PC-3 (cell line): ENCODE results near the gene STARD10. TPM values are rescaled to one million over a fixed set of nuclear protein-coding genes. Genes with fewer than 3 reads are reported as not detected.

ENCODE experiments used
- ATAC-seq: fragments of 200-7000 bp; cut with Tn5 transposase; 2 replicates; pipeline ENCODE4 v1.9.1; 2020; ENCODE audit warnings: mild to moderate bottlenecking, moderate library complexity
- BruUV-seq: library from RNA; stranded (reverse); fragments of 400-500 nt; replicated peaks from 2 replicates; lab custom pipeline; 2021; lab: Mats Ljungman, UMichigan
- CTCF ChIA-PET: fragments of 300-600 bp; sonication (Branson Sonifier 250); formaldehyde crosslinking; loops from one replicate; lab custom pipeline; 2022; ENCODE audit warnings: antibody characterized with exemption; lab: Charles Lee
- POLR2A ChIA-PET: fragments of 300-600 bp; sonication (Branson Sonifier 250); formaldehyde crosslinking; loops from one replicate; lab custom pipeline; 2022; ENCODE audit warnings: antibody characterized with exemption; ENCODE audit not compliant: unreplicated experiment; lab: Charles Lee
- DNase-seq: peaks from one replicate; pipeline ENCODE4 v3.0.0-alpha.2; 2015
- H2AFZ ChIP-seq: fragments of 300-600 bp; sonication (generic); 2 replicates; pipeline ENCODE4 v1.6.0; 2016; ENCODE audit warnings: antibody characterized with exemption, low read length
- H3F3A ChIP-seq: fragments of 300-600 bp; sonication (generic); one replicate; pipeline ENCODE4 v1.6.0; 2017; ENCODE audit warnings: antibody characterized with exemption, low read length, control low read depth, mild to moderate bottlenecking; ENCODE audit not compliant: unreplicated experiment
- H3K27ac ChIP-seq: fragments of 300-600 bp; sonication (generic); 2 replicates; pipeline ENCODE4 v1.5.1; 2016; ENCODE audit warnings: mild to moderate bottlenecking, low read length
- H3K27me3 ChIP-seq: fragments of 300-600 bp; sonication (generic); 2 replicates; pipeline ENCODE4 v1.6.1; 2016; ENCODE audit warnings: low read length, mixed read lengths
- H3K36me3 ChIP-seq: fragments of 300-600 bp; sonication (generic); 2 replicates; pipeline ENCODE4 v1.6.1; 2016; ENCODE audit warnings: low read depth, mixed run types, low read length, mixed read lengths
- H3K4me1 ChIP-seq: fragments of 300-600 bp; sonication (generic); 2 replicates; pipeline ENCODE4 v1.5.1; 2016; ENCODE audit warnings: low read length; ENCODE audit not compliant: insufficient read depth
- H3K4me2 ChIP-seq: fragments of 300-600 bp; sonication (generic); 2 replicates; pipeline ENCODE4 v1.6.0; 2016; ENCODE audit warnings: low read length
- H3K4me3 ChIP-seq: fragments of 300-600 bp; sonication (generic); 2 replicates; pipeline ENCODE4 v1.5.1; 2016; ENCODE audit warnings: mild to moderate bottlenecking, low read length, mixed read lengths
- H3K79me2 ChIP-seq: fragments of 300-600 bp; sonication (generic); 2 replicates; pipeline ENCODE4 v1.6.1; 2017; ENCODE audit warnings: low read length, mixed read lengths
- H3K9ac ChIP-seq: fragments of 300-600 bp; sonication (generic); 2 replicates; pipeline ENCODE4 v1.6.0; 2016; ENCODE audit warnings: mild to moderate bottlenecking, low read length
- H3K9me2 ChIP-seq: fragments of 300-600 bp; sonication (generic); replicated peaks from 2 replicates; pipeline ENCODE4 v1.6.1; 2016; ENCODE audit warnings: mixed run types, low read length, mixed read lengths
- H3K9me3 ChIP-seq: fragments of 300-600 bp; sonication (generic); 2 replicates; pipeline ENCODE4 v1.6.1; 2016; ENCODE audit warnings: low read length, mixed read lengths
- H4K20me1 ChIP-seq: fragments of 300-600 bp; sonication (generic); 2 replicates; pipeline ENCODE4 v1.6.1; 2016; ENCODE audit warnings: low read length, mixed read lengths
- CTCF ChIP-seq: fragments of 300-600 bp; sonication (generic); conservative IDR thresholded peaks from 2 replicates; pipeline ENCODE4 v1.5.1; 2017; ENCODE audit warnings: antibody characterized with exemption, low read depth, mild to moderate bottlenecking, low read length
- EZH2 ChIP-seq: fragments of 300-600 bp; sonication (generic); IDR thresholded peaks from one replicate; pipeline ENCODE4 v1.6.1; 2017; ENCODE audit warnings: antibody characterized with exemption, mild to moderate bottlenecking, low read length; ENCODE audit not compliant: unreplicated experiment
- EZH2phosphoT487 ChIP-seq: fragments of 300-600 bp; sonication (generic); IDR thresholded peaks from 2 replicates; pipeline ENCODE4 v1.6.1; 2018; ENCODE audit warnings: mild to moderate bottlenecking, antibody characterized with exemption, low read length, borderline replicate concordance
- intact Hi-C: fragments of 100-400 bp; cut with micrococcal nuclease; formaldehyde crosslinking; loops from 2 replicates; pipeline ENCODE4 v1.9.0; 2023
- total RNA-seq: library from RNA; depleted of rRNA; stranded (reverse); fragments of >200 nt; gene quantifications from 2 replicates; pipeline ENCODE4 v1.2.3, GENCODE V29; 2014

STARD10 gene
- total RNA-seq, 1 experiment from 2014 or later = 284 TPM

DNA sequence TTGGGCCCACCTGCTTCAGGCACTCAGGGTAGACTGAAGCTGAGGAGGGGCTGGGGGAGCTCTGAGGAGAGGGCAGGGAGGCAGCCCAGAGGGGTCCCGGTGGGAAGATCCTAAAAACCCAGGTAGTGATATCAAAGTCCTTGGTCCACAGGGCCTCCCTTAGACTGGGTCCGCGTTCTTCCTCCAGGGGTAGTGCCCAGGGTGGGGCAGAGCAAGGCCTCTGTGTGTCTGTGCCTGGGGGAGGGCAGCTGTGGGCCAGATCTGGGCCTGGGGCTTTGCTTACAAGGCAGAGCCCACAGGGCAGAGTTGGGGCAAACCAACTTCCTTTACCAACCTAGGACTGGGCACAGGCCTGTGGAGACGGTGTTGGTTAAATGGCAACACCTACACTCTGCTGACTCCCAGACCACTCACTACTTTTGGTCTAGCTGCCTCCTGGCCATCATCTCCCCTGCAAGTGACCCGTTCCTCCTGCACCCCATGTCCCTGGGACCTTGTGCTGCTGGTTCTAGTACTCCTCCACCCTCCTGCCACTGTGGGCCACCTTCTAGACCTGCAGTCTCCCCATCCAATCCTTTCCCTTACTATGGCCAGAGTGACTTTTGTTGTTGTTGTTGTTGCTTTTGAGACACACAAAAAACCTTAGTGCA, 36.2 kb upstream of the STARD10 start:
- Histone ChIP-seq H3K4me2 (no peak overlapping the region), H3K4me3 (no peak overlapping the region), H3K9me2 (no peaks in the 10 kb centered on the region), H3K4me1 (no peaks in the 10 kb centered on the region), H3K9ac (no peak overlapping the region), H3K36me3 (no peaks in the 10 kb centered on the region), H2AFZ (no peak overlapping the region), H3K9me3 (no peaks in the 10 kb centered on the region), H3K79me2 (no peaks in the 10 kb centered on the region), H3K27me3 (no peaks in the 10 kb centered on the region), H4K20me1 (no peaks in the 10 kb centered on the region), H3K27ac (no peak overlapping the region), H3F3A (no peaks in the 10 kb centered on the region)
- no peak for ATAC-seq
- intact Hi-C loops = no loop called here
- TF ChIP-seq CTCF = no peak
- no peak for TF ChIP-seq EZH2
- TF ChIP-seq EZH2phosphoT487 = no peak
- ChIA-PET POLR2A (no interaction called here), CTCF (no interaction called here)
- BruUV-seq = no TSS peak
- no peak for DNase-seq

DNA sequence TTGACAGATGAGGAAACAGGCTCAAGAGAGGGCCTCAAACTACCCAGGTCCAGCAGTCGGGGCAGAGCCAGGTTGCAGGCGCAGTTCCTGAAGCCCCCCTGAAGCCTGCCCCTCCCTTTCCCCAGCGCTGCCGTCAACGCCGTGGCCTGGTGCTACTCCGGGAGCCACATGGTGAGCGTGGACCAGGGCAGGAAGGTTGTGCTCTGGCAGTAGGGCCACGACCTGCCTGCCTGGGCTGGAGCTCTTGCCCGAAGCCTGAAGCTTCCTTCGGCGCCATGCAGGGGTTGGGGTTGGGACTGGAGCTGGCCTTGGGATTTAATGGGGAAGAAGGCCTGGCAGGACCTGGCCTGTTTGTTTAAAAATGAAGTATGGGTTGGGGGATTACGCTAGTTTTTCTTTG, 35.3 kb upstream of the STARD10 start:
- H3F3A ChIP-seq = no peaks in the 10 kb centered on the region
- ATAC-seq (no peak), DNase-seq (no peak)
- no peaks in the 10 kb centered on the region for H3K36me3 ChIP-seq
- H3K9me3 ChIP-seq = no peaks in the 10 kb centered on the region
- H3K27ac ChIP-seq = no peak overlapping the region
- no peak overlapping the region for H3K4me2 ChIP-seq
- ChIA-PET POLR2A (no interaction called here), CTCF (no interaction called here)
- H4K20me1 ChIP-seq = no peaks in the 10 kb centered on the region
- no peak overlapping the region for H3K4me3 ChIP-seq
- no peak overlapping the region for H2AFZ ChIP-seq
- intact Hi-C loops = no loop called here
- no peaks in the 10 kb centered on the region for H3K79me2 ChIP-seq
- BruUV-seq = no TSS peak
- no peak overlapping the region for H3K9ac ChIP-seq
- no peak for TF ChIP-seq EZH2phosphoT487
- TF ChIP-seq EZH2 = no peak
- TF ChIP-seq CTCF = no peak
- H3K4me1 ChIP-seq = no peaks in the 10 kb centered on the region
- no peaks in the 10 kb centered on the region for H3K27me3 ChIP-seq
- no peaks in the 10 kb centered on the region for H3K9me2 ChIP-seq

GRCh38 chr11:72828692-72829101, 34.9 kb upstream of the STARD10 start:
- no peak overlapping the region for H3K27ac ChIP-seq
- DNase-seq = no peak
- CTCF ChIA-PET = no interaction called here
- no peak for ATAC-seq
- no peaks in the 10 kb centered on the region for H3K4me1 ChIP-seq
- no peaks in the 10 kb centered on the region for H3F3A ChIP-seq
- no peaks in the 10 kb centered on the region for H3K9me2 ChIP-seq
- no peaks in the 10 kb centered on the region for H3K9me3 ChIP-seq
- no peak overlapping the region for H3K4me3 ChIP-seq
- no peak overlapping the region for H3K4me2 ChIP-seq
- no TSS peak for BruUV-seq
- no peaks in the 10 kb centered on the region for H3K36me3 ChIP-seq
- POLR2A ChIA-PET = interaction anchor here (0.6 kb wide), 1 partner anchor 153 kb away, joined by 6 read pairs; no protein-coding TSS in a partner anchor
- H3K27me3 ChIP-seq = no peaks in the 10 kb centered on the region
- TF ChIP-seq EZH2phosphoT487 (no peak), CTCF (no peak), EZH2 (no peak)
- H4K20me1 ChIP-seq = no peaks in the 10 kb centered on the region
- no peak overlapping the region for H3K9ac ChIP-seq
- no peak overlapping the region for H2AFZ ChIP-seq
- no peaks in the 10 kb centered on the region for H3K79me2 ChIP-seq
- intact Hi-C loops = no loop called here
